ENCODE results near the gene LETMD1.
"Not testable (repeated sequence)": the region's sequence is repeated elsewhere in the genome, so short reads cannot be mapped to it uniquely, and the experiment has no call there.

Gene LETMD1, protein sequence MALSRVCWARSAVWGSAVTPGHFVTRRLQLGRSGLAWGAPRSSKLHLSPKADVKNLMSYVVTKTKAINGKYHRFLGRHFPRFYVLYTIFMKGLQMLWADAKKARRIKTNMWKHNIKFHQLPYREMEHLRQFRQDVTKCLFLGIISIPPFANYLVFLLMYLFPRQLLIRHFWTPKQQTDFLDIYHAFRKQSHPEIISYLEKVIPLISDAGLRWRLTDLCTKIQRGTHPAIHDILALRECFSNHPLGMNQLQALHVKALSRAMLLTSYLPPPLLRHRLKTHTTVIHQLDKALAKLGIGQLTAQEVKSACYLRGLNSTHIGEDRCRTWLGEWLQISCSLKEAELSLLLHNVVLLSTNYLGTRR

DNA sequence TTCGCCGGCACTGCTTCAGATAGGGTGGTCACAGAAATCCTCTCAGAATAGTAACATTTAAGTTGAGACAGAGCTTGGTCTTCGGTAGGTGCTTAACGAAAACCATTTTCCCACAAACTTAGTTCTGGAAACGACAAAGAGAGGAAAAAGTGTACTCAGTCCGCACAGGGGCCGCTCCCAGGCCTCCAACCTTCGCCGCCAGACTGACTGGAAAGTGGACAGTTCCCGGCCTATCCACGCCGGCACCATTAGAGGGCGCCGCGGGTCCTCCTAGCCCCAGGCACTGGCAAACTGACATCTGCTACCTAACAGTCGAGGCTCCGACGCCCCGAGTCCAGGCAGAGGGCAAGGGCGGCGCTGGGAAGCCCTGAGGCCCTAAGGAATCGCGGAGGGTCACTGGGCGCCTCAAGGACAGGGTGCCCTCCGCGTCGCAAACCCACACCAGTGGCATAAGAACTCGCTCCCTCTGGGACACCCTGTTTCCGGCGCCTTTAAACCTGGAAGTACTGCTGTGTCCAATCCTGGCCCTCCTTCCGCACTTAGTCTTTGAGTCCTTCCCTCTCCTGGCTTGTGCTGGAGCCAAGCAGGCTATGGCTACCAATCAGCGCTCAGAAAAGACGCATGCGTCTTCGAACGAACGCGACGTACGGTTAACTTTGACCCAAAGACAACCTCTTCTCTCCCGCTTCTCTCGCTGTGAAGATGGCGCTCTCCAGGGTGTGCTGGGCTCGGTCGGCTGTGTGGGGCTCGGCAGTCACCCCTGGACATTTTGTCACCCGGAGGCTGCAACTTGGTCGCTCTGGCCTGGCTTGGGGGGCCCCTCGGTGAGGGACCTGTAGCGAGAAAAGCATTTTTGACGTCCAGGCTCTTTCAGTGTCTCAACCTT lies at the start of gene LETMD1:
Gene LETMD1 (plus strand): TSS at position 673 of the 886 bp plus-strand sequence. CDS start 30 bp downstream, at position 703.
- H3K4me3 ChIP-seq (ENCODE audit: low read depth, low read length) = peak within 1 kb of the TSS; percentile 78

DNA sequence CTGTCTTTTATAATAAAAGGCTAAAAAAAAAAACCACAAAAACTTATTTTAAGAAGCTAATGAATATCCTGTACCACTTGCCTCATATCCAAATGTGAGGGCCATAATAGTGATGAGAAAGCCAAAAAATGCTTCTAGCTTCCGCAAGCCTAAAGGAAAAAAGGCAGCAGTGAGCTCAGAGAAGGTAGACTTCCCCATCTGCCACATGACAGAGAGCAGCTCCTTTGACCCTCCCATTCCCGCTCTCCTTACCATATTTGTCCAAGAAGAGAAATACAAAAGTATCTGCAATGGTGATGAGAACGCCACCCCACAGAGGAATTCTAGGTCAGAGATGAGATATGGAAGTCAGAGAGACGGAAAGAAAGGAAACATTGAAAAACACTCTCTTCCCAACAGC lies 49.0 kb upstream of the LETMD1 start:
- H3K4me3 ChIP-seq (ENCODE audit: low read depth, low read length) = no peak overlapping the region

DNA sequence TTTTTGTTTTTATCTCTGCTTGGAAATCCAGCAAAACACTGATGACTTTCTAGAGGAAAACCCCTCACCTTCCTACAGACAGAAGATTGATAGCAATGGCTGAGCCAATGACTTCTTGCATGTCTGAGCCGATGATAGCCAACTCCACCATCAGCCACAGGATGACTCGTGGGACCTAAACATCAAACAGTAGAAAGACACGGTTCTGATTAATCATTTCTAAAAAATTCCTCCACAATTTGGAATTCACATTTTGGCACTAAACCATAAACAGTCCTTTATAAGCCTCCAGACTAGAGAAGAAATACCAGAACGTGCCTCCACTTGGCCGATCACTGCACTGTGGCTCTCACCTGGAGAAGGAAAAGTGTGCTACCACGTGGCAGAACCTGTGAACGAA lies 47.9 kb upstream of the LETMD1 start:
- H3K4me3 ChIP-seq (ENCODE audit: low read depth, low read length) = no peak overlapping the region

DNA sequence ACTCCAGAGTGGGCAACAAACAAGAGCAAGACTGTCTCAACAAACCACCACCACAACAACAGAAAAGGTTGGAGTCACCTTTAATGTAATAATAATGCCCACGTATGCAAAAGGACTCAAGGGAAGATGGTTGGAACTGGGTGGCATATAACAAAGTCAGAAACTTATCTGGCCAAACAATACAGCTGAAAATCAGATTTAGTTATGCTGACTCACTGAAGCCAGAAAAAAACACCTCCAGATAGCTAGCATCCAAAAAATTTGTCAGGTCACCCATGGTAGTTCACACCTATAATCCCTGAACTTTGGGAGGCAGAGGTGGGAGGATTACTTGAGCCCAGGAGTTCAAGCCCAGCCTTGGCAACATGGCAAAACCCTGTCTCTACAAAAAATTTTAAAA lies 46.3 kb upstream of the LETMD1 start:
- H3K4me3 ChIP-seq (ENCODE audit: low read depth, low read length) = no peak overlapping the region

DNA sequence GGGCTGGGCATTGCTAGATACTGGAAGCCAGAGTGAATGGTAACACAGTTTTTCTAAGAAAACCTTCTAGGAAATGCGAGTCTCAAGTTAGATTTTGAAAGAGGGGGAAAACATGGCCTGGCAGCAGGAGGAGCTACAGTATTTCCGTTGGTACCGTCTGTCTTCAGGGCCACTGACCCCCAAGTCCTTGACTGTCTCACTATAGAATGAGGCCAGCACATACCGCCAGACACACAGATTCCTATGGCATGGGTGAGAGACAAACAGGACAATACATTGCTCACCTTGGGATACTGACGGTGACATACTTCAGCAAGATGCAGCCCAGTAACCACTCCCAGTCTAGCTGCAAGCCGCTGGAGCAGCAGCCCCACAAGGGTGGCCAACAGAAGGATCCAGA lies 43.6 kb upstream of the LETMD1 start:
- H3K4me3 ChIP-seq (ENCODE audit: low read depth, low read length) = no peak overlapping the region

DNA sequence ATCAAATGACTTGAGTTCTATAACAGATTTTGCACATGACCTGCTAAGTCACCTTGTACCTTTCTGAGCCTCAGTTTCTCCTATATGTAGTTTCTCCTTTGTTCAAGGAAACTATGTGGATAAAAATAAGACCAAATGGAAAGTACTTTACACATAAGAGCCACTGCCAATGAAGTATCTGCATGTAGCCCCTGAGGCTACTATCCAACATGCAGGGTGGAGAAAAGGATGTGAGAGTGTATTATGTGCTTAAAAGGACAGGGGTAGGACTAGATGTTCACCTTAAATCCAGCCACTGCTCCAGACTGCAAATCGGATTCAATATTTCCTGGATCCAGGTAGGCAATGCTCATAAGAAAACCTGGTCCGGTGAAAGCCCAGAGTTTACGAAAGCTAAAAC lies 43.1 kb upstream of the LETMD1 start:
- H3K4me3 ChIP-seq (ENCODE audit: low read depth, low read length) = no peak overlapping the region

DNA sequence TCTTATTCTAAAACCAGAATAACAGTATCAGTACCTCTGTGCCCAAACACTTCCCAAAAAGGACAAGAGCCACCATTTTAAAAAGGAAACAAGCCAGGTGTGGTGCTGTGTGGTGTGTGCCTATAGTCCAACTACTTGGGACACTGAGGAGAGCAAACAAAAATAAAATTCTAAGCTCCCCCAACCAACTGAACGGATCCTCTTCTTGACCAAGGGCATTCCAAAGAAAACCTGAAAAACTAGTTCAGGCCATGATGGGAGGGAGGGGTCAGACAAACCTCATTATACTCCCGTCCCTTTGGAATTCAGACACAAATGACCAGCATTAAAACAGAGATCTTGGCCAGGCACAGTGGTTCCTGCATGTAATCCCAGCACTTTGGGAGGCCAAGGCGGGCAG lies 42.5 kb upstream of the LETMD1 start:
- H3K4me3 ChIP-seq (ENCODE audit: low read depth, low read length) = no peak overlapping the region

DNA sequence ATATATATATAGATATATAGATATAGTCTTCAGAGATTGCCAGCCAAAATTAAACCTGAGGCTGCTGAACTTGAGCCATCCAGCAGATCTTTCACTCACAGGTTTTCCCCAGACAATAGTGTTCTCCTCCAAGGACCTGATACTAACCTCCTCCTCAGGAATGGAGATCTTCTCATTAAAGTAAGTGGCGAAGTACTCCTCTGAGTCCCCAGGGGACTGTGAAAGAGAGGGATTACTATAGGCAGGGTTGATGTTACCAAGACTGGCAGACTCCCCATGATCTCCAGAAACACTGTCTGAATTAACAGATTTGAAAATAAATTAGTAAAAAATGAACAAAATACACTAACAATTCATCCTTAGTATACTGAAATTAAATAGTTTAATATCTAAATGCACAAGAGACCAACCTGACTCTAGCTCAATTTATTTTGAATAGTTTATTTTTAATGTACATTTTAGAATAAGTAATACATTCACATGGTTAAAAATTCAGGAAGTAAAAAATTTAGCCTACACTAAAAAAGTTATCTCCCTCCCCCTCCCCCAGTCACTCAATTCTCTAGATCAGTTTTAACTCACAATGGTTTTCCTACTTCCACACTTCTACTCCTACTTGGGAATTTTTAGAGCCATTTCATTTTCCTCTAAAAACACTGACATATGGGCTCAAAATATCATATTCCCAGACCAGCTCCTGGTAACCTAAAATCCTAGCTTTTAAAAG lies 39.6 kb upstream of the LETMD1 start:
- H3K4me3 ChIP-seq (ENCODE audit: low read depth, low read length) = no peak overlapping the region

DNA sequence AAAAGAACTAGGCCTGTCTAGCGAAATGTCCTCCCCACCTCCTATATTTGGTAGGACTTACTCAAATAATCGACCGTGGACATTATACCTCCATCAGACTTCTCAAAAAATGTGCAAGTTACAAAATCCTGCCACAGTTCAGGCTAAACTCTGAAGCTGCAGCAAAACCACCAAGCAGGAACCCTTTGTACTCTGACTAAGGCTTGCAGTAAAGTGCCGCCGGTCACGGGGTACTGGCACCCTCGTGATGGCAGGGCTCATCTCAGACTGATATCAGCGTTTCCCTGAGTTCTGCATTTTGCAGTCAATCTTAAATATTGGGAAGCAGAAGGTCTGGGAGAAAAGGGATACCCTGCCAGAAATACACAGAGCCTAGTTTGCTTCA lies 39.1 kb upstream of the LETMD1 start:
- H3K4me3 ChIP-seq (ENCODE audit: low read depth, low read length) = no peak overlapping the region

DNA sequence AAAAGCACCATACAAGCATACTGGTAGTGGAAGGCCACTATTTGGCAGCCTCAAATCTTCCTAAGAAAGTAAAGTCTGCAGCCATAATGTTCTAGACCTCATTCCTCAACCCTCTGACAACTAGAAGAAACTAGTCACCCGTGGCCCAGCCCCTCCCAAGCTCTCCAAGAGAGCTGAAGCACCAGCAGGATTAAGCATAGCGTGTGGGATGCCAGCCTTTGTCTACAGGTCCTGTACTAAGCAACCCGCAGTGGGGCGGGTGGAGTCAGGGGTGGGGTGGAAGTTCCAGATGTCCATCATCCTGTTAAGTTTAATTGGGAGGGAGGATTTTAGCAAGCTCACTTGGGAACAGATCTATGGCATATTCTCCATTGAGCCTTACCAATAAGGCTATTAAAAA lies 36.2 kb upstream of the LETMD1 start:
- H3K4me3 ChIP-seq (ENCODE audit: low read depth, low read length) = no peak overlapping the region

DNA sequence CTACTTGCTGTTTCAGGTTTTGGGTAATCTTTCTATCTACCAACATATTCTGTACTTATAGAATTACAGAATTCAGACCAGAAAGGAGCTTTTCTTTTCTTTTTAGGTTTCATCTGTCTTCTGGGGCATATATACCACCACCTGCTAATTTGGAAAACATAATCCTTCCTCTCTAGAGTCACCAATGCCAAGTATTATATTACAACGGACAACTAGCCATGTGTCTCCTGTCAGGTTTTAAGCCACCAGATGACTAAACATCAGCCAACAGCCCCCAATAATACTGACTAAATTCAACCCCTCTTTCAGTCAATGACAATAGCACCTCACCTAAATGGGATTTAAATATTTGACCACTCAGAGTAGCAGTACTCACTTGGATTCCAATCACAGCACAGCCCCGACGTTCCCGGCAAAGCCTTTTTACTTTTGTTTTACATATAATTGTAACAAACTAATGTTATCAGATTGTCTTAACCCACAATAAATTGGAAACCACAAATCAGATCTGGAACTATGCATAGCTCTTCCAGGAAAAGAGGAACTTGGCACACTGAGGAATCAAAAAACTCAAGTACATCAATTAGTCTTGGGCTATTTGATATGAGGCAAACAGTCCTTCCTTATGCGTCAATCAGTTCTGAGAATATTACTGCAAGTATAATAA lies 35.4 kb upstream of the LETMD1 start:
- H3K4me3 ChIP-seq (ENCODE audit: low read depth, low read length) = no peak overlapping the region

DNA sequence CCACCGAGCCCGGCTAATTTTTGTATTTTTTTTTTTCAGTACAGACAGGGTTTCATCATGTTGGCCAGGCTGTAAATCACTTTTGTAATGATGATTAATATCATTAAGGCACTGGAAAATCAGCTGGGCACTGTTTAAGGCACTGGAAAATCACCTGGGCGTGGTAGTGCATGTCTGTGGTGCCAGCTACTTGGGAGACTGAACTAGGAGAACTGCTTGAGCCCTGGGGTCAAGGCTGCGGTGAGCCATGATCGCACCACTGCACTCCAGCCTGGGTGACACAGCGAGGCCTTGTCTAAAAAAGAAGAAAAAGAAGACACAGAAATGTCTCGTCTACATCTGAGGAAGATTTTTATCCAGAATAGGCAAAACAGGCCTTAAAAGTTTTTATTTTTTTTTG lies 34.7 kb upstream of the LETMD1 start:
- H3K4me3 ChIP-seq (ENCODE audit: low read depth, low read length) = no peak overlapping the region

DNA sequence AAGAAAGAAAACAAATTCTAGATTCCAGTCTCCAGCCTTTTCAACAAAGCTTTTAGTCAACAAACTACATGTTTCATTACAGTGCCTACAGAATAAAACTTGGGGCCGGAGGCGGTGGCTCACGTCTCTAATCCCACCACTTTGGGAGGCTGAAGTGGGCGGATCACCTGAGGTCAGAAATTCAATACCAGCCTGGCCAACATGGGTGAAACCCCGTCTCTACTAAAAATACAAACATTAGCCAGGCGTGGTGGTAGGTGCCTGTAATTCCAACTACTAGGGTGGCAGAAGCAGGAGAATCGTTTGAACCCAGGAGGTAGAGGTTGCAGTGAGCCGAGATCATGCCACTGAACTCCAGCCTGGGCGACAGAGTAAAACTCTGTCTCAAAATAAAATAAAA lies 33.7 kb upstream of the LETMD1 start:
- not testable (repeated sequence) for H3K4me3 ChIP-seq (ENCODE audit: low read depth, low read length)

DNA sequence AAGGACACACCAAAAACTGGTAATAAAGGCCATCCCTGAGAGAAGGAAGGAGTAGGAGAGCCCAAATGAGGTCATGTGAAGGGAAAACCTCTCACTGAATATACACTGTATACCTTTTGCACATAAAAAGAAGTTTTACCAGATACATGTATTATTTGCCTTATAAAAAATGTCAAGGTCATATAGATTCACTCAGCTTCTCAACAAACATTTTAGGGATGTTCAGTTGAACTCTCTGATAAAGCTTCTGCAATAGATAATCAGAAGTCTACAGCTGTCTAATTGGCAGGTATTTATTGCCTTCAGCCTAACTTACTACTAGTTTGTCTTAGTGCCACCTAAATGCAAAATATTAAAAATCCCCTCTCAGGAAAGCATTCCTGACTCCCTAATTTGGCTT lies 30.7 kb upstream of the LETMD1 start:
- H3K4me3 ChIP-seq (ENCODE audit: low read depth, low read length) = no peak overlapping the region

DNA sequence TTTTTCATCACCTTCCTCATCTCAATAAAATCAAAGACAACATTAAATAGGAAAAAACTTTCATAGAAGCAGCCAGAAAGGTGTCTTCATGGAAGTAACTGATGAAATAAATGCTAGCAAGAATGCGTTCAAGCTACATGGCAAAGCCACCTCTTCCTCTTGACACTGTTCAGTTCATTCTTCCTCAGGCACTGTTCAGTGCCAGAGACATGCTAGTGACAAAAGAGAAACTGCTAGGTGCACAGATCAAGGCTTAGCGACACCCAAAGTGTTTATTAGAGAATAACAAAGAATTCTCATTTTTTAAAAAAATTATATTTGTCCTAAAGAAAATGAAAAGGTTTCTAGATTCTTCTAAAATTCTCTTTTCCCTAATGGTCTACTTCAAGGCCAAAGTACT lies 29.2 kb upstream of the LETMD1 start:
- no peak overlapping the region for H3K4me3 ChIP-seq (ENCODE audit: low read depth, low read length)

DNA sequence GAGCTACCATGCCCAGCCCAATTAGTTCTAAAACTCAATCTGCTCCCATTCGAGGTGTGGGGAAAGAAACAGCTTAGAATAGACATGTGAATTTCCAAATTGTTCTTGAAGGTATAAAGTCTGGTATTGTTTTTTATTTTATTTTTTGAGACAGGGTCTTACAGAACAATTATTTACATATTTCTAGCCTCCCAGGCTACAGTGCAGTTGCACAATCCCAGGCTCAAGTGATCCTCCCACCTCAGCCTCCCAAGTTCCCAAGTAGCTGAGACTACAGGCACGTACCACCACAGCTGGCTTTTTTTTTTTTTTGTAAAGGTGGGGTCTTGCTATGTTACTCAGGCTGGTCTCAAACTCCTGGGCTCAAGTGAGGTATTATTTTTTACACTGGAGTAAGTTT lies 28.2 kb upstream of the LETMD1 start:
- no peak overlapping the region for H3K4me3 ChIP-seq (ENCODE audit: low read depth, low read length)

DNA sequence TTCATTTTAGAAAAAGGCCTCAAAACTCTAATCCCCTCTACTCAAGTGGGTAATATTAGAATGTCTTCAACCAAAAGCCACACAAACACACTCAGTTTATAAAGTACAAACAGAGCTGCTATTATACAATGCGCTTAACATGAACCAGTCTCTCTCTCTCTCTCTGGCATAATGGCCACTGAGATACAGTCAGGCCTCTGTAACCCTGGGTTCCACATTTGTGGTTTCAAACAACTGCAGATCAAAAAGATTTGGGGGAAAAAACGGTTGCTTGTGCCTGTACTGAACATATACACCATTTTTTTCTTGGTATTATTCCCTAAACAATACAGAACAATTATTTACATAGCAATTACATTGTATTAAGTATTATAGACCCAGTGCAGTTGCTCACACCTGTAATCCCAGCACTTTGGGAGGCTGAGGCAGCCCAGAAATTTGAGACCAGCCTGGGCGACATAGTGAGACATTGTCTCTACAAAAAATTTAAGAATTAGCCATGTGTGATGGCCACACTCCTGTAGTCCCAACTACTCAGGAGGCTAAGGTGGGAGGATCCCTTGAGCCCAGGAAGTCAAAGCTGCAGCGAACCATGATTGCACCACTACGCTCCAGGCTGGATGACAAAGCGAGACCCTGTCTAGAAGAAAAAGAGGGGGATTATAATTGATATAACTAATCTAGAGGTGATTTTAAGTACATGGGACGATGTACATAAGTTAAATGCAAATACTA lies 27.5 kb upstream of the LETMD1 start:
- no peak overlapping the region for H3K4me3 ChIP-seq (ENCODE audit: low read depth, low read length)

DNA sequence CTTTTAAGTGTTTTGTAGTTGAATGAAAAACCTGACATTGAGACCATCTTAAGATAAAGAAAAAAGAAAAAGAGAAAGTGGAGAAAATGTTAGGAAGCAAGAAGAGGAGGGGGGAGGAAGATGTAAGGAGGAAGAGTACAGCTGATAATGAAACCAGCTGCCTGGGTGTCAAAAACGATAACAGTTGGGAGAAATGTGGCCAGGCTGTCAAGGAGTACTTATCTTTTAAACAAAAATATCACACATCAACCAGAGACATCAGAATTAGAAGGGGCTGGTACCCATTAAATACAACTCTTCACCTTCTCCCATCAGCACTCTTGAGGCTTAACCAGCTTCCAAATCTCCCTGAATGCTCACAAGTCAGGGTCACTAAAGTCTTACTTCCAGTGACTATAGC lies 26.4 kb upstream of the LETMD1 start:
- no peak overlapping the region for H3K4me3 ChIP-seq (ENCODE audit: low read depth, low read length)

DNA sequence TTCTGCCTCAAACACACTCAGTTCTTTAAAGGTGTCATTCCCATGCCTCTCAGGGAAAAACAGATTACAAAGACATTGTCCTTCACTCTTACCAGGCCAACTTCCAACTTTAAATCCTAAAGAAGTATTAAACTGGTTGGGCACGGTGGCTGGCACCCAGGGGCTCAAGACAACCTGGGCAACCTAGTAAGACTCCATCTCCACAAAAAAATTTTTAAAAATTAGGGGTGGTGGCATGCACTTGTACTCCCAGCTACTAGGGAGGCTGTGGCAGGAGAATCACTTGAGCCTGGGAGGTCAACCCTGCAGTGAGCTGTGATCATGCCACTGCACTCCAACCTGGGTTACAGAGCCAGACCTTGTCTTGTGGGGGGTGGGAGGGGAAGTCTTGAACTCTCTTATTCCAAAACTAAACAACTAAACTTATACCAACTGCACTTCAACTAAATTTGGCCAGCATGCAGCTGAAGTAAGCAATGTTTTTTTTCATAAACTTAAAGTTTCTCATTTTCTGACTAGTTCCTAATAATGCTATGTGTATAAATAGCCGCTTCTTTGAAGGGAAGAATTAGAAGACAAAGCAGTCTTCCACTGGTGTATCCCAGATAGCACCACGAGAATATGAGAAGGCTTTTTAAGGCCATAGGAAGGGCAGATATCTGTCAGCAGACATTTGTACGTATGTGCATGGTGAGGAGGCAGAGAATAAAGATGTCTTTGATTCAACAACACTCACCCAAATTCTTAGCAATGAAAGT lies 24.3 kb upstream of the LETMD1 start:
- no peak overlapping the region for H3K4me3 ChIP-seq (ENCODE audit: low read depth, low read length)
